GM18861 (cell line): ENCODE results near the gene ASCL4.

Source experiments
- ATAC-seq: cut with Tn5 transposase; IDR thresholded peaks from one replicate; pipeline ENCODE4 v1.9.1; 2021; ENCODE audit not compliant: unreplicated experiment

ASCL4 gene

DNA sequence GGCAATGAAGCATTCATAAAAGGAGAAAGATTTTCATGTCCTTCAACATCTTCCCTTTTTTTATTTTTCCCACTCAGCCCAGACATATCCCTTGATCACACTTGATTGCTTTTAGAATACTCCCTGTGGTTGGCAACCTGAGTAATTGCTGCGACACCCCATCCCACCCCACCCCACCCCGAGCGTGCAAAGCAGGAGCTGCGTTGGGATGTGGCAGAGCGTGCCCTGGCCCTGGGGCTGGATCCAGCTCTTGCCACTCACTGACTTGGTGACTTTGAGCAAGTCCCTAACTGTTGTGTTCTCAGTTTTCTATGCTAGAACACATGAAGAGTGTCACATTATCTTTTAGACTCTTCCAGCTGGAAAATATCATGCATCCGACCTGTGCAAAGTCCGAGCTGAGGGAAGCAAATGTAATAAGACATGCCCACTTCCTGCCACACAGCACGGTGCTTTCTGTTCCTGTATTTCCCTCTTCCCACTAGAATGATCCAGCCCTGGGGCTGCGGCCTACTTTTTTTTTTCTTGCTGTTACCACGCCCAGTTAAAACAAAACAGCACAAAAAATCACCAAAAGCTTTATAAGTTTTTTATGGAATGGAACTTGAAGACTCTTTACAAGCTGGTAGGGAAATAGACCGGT, 4.0 kb downstream of the ASCL4 start:
- no peak for ATAC-seq

DNA sequence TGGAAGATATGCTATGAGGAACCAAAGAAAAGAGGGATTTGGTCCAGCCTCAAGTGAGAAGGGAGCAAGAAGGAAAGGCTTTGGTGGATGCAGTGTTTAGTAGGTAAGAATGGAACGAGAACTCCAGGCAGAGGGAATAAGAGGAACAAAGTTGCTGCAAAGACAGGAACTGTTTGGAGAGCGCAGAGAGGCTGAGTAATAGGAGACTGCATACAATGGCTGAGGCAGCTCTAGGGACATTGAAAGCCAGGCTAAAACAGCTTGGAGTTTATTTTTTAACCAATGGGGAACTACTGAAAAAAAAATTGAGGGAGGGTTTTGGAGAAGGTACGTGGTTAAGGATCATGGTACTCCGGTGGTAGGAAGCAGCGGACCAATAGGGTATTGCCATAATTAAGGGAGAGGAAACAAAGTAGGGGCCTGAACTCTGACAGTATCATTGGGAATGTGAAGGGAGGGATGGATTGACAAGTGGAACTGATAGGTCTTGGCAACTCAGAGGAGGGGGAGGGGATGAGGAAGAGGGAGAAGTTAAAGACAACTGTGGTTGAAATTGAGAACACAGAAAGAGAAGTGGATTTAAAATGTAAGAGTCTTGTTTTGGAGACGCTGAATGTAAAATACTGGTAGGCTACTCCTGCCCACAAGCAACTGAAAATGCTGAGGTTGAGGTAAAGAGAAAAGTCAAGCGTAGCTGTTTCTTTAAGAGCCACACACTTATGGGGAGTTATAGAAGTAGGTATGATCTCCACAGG, 4.8 kb downstream of the ASCL4 start:
- peak; percentile 46 for ATAC-seq

DNA sequence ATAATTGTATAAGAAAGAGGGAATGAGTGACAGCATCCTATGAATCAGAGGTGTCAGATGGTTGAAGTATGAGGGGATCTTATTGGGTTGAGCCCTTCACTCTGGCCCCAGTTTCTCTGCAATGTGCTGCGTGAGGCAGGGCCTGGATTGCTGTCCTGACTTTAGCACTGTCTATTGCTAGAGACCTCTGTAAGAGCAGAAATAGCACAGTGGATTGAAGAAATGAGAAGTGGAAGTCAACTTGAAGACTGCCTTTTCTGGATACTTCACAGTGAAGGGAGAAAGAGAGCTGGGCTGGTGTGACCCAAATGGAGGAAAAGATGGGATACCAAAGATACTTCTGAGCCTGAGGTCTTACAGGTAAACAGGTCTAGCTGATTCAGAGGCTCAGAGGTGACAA, 5.8 kb downstream of the ASCL4 start:
- no peak for ATAC-seq

DNA sequence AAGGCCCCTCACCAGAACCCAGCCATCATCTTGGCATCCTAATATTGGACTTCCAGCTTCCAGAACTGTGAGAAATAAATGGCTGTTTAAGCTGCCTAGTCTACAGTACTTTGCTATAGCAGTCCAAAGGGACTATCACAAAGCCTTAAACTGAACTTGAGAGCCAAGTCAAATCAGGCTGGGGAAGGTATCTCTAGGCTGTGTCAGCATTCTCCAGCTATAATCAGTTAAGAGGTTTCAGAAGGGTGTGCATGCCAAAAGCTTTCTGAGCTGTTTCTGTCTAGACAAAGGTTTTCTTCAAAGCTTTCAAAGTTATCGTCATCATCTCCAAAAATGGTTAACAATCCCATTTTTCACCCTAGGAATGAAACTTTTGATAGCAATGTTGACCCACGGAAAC, 7.6 kb downstream of the ASCL4 start:
- ATAC-seq: no peak

DNA sequence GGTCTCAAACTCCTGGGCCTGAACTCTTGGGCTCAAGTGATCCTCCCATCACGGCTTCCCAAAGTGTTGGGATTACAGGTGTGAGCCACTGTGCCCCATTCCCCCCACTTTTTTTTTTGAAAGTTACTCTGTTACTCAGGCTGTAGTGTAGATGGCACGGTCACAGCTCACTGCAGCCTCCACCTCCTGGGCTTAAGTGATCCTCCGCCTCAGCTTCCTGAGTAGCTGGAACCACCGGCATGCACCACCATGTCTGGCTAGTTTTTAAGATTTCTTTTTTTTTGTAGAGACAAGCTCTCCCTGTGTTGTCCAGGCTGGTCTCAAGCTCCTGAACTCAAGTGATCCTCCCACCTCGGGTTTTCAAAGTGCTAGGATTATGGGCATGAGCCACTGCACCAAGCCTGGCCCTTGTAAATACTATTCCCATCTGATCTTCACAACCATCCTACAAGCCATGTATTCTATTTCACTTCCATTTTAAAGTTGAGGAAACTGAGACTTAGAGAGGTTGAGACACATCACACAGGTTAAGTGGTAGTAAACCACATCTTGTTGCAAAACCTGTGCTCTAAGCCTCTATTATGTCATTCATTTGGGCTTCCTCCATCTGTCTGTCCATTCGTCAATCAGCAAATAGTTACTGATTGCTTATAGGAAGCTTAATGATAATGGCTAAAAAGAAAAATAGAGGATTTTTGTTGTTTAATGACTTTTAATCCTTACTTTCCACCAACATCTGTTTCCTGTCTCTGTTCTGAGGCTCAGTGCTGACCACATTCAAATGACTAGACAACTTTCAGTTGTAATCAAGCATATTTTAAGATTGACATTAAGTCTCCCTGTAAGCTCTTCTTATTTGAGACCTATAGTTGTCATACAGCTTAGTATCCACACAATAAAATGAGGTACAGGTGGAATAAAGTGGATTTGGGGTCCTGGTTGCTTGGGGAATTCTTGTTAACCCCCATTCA, 9.2 kb downstream of the ASCL4 start:
- ATAC-seq: peak; percentile 59

DNA sequence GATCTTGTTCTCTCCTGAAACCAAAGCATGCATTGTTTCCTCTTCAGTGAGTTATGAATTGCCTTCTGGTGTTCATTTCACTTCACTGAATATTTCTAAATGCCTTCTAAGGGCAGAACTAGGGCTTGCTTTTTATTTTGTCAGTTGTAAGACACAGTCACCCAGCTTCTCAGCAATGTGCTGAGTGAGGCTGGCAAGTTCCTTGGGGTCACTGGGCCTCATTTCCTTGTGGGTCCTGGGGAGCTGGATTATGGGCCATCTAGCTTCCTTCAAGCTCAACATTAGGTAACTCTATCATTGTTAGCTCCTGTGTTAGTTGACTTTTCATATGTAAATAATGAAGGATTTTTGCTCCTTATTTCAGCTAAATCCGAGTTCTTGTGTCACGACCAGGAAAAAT, 13.8 kb downstream of the ASCL4 start:
- ATAC-seq: no peak

DNA sequence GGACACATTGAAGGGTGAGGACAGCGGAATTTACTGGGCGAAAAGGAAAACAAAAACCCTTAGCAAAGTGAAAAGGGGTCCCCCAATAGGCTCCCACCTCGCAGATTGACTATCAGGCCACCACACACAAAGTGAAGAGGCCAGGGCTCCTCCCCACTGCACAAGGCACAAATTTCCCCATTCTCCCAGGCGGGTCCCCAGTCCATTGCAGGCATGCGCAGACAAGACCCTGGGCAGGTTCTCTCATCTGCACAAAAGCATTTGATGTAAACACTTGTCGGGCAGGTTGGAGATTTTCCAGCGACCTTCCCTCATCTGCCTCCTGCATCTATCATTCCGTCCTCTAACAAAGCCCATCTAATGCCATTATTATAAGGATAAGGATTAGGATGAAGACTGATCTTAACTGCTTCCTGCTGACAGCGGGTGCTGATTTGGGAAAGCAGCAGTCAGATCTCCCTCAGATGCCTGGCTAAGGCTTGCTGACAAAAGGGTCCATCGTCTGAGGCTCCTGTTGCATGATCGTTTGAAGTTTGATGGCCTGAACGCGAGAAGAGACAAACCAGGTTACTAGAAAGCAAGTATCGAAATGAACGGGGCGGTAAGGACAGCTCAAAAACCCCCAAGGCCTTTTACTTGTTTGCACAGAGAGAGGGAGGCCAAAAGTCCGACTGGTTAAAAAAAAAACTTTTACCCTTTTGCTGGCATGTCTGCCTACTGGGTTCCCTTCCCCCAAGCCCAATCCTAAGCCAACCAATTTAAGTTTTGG, 14.4 kb downstream of the ASCL4 start:
- no peak for ATAC-seq

DNA sequence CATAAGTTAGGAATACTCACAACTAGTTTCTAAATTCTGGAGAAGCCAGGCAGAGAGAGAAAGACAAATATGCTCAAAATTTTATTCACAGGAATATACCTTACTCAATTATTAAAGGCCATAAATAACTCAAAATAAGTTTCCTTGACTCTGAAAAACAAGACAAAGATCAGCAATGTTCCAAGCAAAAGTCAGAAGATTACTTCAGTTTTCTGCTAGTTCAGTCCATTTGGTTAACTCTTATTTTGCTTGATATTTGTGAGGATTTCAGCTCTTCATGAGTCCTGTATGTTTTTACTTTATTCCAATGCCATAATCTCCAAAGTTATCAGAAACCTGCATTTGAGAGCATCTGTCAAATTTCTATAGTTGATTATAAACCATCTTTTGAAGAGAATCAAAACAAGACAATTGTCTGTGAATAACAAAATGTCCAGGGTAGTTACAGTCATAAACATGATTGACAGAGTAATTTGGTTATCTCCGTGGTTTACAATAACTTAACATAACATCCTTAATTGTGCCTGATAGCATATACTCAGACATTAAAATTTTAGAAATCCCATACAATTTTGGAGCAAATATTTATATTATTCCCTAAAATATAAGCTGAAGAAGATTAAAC, 17.1 kb downstream of the ASCL4 start:
- ATAC-seq: no peak

DNA sequence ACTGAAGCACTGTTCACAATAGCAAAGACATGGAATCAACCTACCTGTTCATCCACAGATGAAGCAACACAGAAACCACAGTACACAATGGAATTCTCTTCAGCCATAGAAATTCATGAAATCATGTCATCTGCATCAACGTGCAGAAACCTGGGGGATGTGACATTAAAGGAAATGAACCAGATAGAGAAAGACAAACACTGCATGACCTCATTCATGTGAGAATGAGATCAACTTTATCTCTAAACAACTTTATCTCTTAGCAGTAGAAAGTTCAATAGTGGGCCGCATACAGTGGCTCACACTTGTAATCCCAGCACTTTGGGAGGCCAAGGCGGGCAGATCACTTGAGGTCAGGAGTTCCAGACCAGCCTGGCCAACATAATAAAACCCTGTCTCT, 19.9 kb downstream of the ASCL4 start:
- no peak for ATAC-seq

DNA sequence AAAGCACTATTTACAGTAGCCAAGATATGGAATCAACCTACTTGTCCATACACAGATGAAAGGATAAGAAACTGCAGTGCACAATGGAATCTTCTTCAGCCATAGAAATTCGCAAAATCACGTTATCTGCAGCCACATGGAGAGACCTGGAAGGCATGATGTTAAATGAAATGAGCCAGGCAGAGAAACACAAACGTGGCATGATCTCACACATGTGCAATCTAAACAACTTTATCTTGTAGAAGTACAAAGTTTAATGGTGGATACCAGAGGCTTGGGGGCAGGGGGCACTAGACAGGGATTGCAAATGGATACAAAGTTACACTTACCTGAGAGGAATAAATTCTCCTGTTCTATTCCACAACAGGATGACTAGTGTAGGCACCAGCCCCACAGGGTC, 24.1 kb downstream of the ASCL4 start:
- ATAC-seq: no peak

DNA sequence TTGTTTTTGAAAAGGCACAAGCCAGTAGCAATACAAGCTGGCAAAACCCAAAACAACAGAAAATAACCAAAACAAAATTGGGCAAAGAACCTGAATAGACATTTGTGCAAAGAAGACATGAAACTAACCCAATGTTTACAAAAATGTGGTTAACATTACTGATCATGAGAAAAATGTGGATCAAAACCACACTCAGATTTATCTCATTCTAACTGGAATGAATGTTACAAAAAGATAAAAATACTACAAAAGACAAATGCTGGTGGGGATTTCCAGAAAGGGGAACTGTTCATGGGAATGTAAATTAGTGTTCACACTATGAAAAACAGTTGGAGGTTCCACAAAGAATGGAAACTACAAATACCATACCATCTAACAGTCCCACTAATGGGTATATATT, 26.6 kb downstream of the ASCL4 start:
- ATAC-seq: no peak

DNA sequence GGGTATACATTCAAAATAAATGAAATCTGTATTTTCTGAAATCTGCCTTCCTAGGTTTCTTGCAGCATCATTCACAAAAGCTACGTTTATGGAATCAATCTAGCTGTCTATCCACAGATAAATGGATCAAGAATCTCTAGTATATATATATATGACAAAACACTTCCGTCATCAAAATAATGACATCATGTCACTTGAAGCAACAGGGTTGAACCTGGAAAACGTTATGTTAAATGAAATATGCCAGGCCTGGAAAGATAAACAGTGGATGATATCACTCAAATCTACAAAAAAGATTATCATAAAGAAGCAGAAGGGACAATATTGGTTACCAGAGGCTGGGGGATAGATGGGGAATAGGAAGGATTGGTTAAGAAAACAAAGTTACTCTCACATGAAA, 28.6 kb downstream of the ASCL4 start:
- no peak for ATAC-seq

DNA sequence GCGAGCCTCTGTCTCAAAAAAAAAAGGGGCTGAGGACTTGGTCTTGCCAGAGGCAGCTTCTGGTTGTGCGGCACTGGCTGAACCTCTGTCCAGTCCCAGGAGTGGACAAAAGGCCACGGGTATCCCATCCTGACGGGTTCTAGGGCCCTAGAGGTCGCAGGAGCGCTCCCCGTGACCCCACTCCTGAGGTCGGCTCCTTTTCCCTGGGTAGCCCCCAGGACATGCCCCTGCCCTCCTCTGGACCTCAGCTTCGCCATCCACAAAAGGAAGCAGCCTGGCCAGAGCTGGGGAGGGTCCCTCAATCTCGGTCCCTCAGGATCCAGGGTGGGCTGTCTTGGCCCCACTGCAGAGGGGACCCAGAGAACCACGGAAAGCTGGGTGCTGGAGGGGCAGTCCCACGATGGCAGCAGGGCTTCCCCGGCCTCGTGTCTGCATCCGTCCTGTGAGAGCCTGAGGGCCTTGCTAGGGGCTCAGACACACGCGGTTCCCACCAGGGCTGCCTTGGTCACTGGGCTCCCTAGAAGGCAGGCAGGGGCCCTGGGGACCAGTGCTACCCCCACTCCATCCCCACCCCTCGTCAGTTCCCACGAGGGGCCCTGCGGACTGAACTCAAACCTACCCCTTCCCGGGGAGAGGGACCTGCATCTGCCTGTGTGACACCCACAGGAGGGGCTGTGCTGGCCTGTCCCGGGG, 31.1 kb downstream of the ASCL4 start:
- no peak for ATAC-seq

DNA sequence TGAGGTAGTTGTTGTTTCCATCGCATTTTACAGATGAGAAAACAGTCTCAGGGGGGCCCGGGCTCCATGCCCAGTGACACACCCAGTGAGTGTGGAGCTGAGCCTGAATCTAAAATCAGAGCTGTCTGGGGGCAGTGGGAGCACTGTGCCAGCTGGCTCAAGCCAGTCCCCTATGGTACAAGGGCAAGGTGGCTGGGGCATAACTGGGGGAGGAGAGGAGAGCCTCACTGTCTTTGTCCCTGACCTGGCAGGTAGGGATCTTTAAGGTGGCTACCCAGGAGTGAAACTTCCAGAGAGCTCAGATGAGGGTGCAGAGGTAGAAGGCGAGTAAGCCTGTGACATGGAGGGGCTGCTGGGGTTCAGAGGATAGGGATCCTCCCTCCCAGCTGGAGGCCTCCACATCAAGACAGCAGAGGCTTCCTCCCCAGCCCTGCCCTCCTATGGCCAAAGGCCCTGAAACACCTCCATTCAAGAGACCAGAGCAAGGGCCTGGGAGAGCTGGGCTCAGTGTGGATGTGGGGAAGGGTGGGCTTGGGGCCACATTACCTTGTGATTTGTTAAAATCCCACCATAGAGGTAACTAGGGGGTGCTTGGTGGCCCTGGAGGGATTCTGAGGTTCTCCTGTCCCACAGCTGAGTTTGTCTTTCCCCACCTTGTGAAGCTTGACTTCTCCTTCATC, 33.1 kb downstream of the ASCL4 start:
- ATAC-seq: no peak

DNA sequence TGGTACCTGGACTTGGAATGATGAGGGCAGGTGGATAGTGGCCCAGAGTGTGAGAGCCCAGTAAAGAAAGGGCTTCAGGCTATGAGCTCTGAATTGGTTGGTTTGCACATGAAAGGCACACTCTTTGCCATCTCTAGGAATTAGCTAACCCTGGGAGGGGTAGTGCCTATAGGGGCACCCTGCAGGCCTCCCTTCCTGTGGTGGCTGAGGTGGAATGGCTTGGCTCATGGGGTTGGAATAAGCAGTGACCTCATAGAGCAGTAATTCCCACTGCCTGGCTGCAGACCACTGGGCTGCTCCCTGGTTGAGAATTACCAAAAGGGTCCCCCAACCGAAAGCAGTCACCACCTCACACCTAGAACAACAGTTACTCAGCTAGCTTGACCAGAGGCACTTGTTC, 42.7 kb downstream of the ASCL4 start:
- ATAC-seq: no peak

DNA sequence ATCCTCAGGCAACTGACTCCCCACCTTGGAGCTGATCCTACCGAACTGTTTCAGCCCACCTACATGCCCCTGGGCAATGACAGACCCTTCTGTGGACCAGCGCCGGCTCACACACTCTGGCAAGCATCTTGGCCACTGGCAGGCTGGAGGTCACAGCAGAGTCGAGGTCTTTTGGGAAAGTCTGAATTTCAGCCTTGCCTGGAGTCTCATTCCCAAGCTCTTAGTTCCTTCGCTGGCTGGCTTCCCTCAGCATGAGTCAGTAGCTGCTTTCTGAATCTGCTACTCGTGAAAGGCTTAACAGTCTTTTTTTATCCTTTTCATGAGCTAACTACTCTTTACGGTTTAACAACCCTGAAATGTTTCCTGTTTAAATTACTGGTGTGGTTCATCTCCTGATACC, 44.5 kb downstream of the ASCL4 start:
- ATAC-seq: no peak

DNA sequence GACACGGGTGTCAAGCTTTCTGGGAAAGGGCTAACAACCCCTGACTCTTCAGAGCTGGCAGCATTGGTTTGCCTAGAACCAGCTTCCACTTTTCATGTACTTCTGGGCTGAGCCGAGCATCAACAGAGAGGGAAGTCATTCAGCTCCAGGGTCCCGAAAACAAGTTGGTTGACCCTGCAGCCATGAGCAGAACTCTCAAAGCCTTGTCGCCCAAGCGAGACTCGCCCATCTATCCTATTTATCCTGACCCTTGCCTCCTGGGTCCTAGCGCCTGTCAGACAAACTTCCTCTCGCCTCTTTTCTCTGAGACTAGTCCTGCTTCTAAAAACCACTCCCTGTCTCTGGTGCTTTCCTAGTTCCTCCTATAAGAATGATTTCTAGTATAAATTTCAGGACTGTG, 47.9 kb downstream of the ASCL4 start:
- no peak for ATAC-seq
